ENCODE measurements around the gene NCEH1. TPM values are rescaled to one million over a fixed set of nuclear protein-coding genes. Genes with fewer than 3 reads are reported as not detected.

NCEH1 gene
- total and polyA plus RNA-seq, 2 of the 4 experiments (the other 2 are of a cell fraction), result 22.3 to 23.3 TPM

DNA sequence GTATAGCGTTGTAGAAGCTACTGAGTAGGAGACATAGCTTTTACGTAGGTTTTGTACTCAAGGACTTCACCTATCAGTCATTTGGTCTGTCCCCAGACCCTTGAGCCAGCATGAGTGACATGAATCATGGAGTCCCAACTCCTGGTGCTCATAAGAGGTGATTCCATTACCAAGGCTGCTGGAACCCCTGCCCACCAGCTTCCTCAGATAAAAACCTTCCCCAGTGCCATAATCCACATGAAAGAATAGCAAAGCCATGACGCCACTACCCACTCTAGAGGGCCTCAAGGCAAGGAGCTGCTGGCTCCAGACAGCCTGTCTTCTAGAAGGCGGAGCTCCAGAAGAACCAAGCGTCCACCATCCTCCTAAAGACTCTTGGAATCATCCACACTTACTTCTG lies 69.6 kb downstream of the NCEH1 start:
- H3K36me3 ChIP-seq (ENCODE audit: control insufficient read depth, insufficient read depth, low read length), result peaks cover 11% of the 10 kb centered on the region
- H3K9me1 ChIP-seq (ENCODE audit: insufficient read depth, low read length), result peaks cover 8% of the 10 kb centered on the region; the same call in 1 of the 2 replicates
- H2BK15ac ChIP-seq (ENCODE audit: low read depth, low read length), result no peak overlapping the region
- H3K27ac ChIP-seq (ENCODE audit: insufficient read depth, low read length), result no peak overlapping the region
- H4K91ac ChIP-seq (ENCODE audit: insufficient read depth, low read depth, low read length), result no peak overlapping the region
- H3K9ac ChIP-seq (ENCODE audit: low read depth, low read length), result no peak overlapping the region
- dilution Hi-C loops (cut with HindIII; ENCODE audit: low sequenced_read_pairs, unreplicated experiment) (no loop called here), in situ Hi-C loops (cut with MboI; ENCODE audit: low sequenced_read_pairs) (no loop called here), intact Hi-C loops (cut with micrococcal nuclease) (no loop called here)
- no peak overlapping the region for H4K5ac ChIP-seq (ENCODE audit: low read depth, low read length)
- no peak overlapping the region for H2BK120ac ChIP-seq (ENCODE audit: low read depth, low read length)
- no peaks in the 10 kb centered on the region for H3K9me3 ChIP-seq (ENCODE audit: control insufficient read depth, insufficient read depth, low read length)
- H3K79me1 ChIP-seq (ENCODE audit: low read depth in 1 of 2, low read length in 2 of 2), result peaks cover 7 to 39% of the 10 kb centered on the region in 2 experiments; a peak in 3 of 4 replicates
- POLR2A ChIA-PET (ENCODE audit: unreplicated experiment), result no interaction called here
- WGBS, 2 experiments (ENCODE audit: extremely low coverage in 2 of 2, insufficient read length in 1 of 2), result no CpG with 5 or more reads among the region's 5 CpGs
- no peak overlapping the region for H3K23ac ChIP-seq (ENCODE audit: low read depth, low read length)
- ATAC-seq (ENCODE audit: low read depth) (no peak), DNase-seq (no peak)
- H2AK9ac ChIP-seq (replicated peaks; ENCODE audit: low read depth, low read length, poor library complexity), result no peak overlapping the region
- no TSS peak for BruUV-seq (replicated peaks)
- H3K4me1 ChIP-seq (ENCODE audit: control insufficient read depth, insufficient read depth, low read length), result no peaks in the 10 kb centered on the region; the same call in 1 of the 2 replicates
- no peak overlapping the region for H3K4me2 ChIP-seq (ENCODE audit: low read depth, low read length)
- H2BK5ac ChIP-seq (ENCODE audit: low read depth, low read length, poor library complexity, severe bottlenecking), result no peak overlapping the region
- H3K14ac ChIP-seq (replicated peaks; ENCODE audit: low read depth, low read length), result no peak overlapping the region
- no peak overlapping the region for H3K4me3 ChIP-seq (ENCODE audit: insufficient read depth, low read depth, low read length)
- no peak overlapping the region for H2AFZ ChIP-seq (replicated peaks; ENCODE audit: low read length, poor library complexity)
- no peaks in the 10 kb centered on the region for H4K20me1 ChIP-seq (ENCODE audit: insufficient read depth, low read length)
- H2AK5ac ChIP-seq (ENCODE audit: low read depth, low read length), result no peak overlapping the region
- CTCF ChIA-PET, result interaction anchor here (1.4 kb wide), 1 partner anchor 70 kb away, joined by 3 read pairs; no protein-coding TSS in a partner anchor
- no peak overlapping the region for H3K4ac ChIP-seq (ENCODE audit: low read depth, low read length)
- TF ChIP-seq MAZ (IDR thresholded peaks at IDR 0.05; ENCODE audit: borderline replicate concordance, low read depth, low read length), result no peak
- no peak for TF ChIP-seq ELK1 (IDR thresholded peaks at IDR 0.05; ENCODE audit: borderline replicate concordance, low read depth, low read length)
- TF ChIP-seq RCOR1 (IDR thresholded peaks at IDR 0.05; ENCODE audit: insufficient replicate concordance, low read length), result no peak
- no peak for TF ChIP-seq NFE2L2 (IDR thresholded peaks at IDR 0.05; ENCODE audit: low read depth, low read length)
- no peak for TF ChIP-seq MAFK (IDR thresholded peaks at IDR 0.05; ENCODE audit: low read depth, low read length)
- TF ChIP-seq RAD21 (IDR thresholded peaks at IDR 0.05; ENCODE audit: low read length), result no peak
- no peak for TF ChIP-seq MXI1 (IDR thresholded peaks at IDR 0.05; ENCODE audit: borderline replicate concordance, low read depth, low read length)
- TF ChIP-seq CHD1 (IDR thresholded peaks at IDR 0.05; ENCODE audit: low read depth, low read length), result no peak
- no peak for TF ChIP-seq CEBPB (IDR thresholded peaks at IDR 0.05; ENCODE audit: low read depth, low read length)
- no peak for TF ChIP-seq POLR2A (IDR thresholded peaks at IDR 0.05; ENCODE audit: low read depth, low read length)
- TF ChIP-seq, protein P1, sequence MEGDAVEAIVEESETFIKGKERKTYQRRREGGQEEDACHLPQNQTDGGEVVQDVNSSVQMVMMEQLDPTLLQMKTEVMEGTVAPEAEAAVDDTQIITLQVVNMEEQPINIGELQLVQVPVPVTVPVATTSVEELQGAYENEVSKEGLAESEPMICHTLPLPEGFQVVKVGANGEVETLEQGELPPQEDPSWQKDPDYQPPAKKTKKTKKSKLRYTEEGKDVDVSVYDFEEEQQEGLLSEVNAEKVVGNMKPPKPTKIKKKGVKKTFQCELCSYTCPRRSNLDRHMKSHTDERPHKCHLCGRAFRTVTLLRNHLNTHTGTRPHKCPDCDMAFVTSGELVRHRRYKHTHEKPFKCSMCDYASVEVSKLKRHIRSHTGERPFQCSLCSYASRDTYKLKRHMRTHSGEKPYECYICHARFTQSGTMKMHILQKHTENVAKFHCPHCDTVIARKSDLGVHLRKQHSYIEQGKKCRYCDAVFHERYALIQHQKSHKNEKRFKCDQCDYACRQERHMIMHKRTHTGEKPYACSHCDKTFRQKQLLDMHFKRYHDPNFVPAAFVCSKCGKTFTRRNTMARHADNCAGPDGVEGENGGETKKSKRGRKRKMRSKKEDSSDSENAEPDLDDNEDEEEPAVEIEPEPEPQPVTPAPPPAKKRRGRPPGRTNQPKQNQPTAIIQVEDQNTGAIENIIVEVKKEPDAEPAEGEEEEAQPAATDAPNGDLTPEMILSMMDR (conservative IDR thresholded peaks at IDR 0.05; ENCODE audit: low read depth, low read length), result no peak
- no peak overlapping the region for H3K18ac ChIP-seq (ENCODE audit: low read depth, low read length)
- no peaks in the 10 kb centered on the region for H3K27me3 ChIP-seq (ENCODE audit: control insufficient read depth, insufficient read depth, low read length)
- H3K56ac ChIP-seq (ENCODE audit: extremely low read depth, insufficient read depth, low read length), result no peak overlapping the region
- H4K8ac ChIP-seq (ENCODE audit: low read depth in 2 of 2, low read length in 2 of 2), result no peak overlapping the region
- H2BK20ac ChIP-seq (ENCODE audit: low read depth, low read length), result no peak overlapping the region

Data from IMR-90 (cell line).